ENCODE measurements around the gene FANK1. TPM values are rescaled to one million over a fixed set of nuclear protein-coding genes. Genes with fewer than 3 reads are reported as not detected.
"Not testable (repeated sequence)": the region's sequence is repeated elsewhere in the genome, so short reads cannot be mapped to it uniquely, and the experiment has no call there.

Gene FANK1
- total RNA-seq, 2 donors from 2014 or later, result 5.8 to 6.9 TPM

- Histone ChIP-seq H3K36me3 (no peaks in the 10 kb centered on the region), H3K4me1 (no peaks in the 10 kb centered on the region), H3K9ac (ENCODE audit: low read depth in 2 of 2, low read length in 2 of 2) (no peak overlapping the region), H3K27me3 (no peaks in the 10 kb centered on the region), H3K4me3 (no peak overlapping the region), H3K9me3 (no peaks in the 10 kb centered on the region), H3K27ac (no peak overlapping the region)
- TF ChIP-seq CTCF (IDR thresholded peaks at IDR 0.05), result no peak
- intact Hi-C loops (cut with DNase I), result no loop called here
- DNase-seq, result no peak
Measured at GRCh38 chr10:126042906-126043305, 146.5 kb downstream of the FANK1 start.

- intact Hi-C loops (cut with DNase I), result no loop called here
- Histone ChIP-seq H3K27ac (no peak overlapping the region), H3K4me1 (no peaks in the 10 kb centered on the region), H3K36me3 (no peaks in the 10 kb centered on the region), H3K27me3 (no peaks in the 10 kb centered on the region), H3K9ac (ENCODE audit: low read depth in 2 of 2, low read length in 2 of 2) (no peak overlapping the region), H3K4me3 (no peak overlapping the region), H3K9me3 (no peaks in the 10 kb centered on the region)
- no peak for TF ChIP-seq CTCF (IDR thresholded peaks at IDR 0.05)
- DNase-seq, result no peak
Measured at GRCh38 chr10:126043389-126043788, 147.0 kb downstream of the FANK1 start.

- Histone ChIP-seq H3K4me3 (no peak overlapping the region), H3K9ac (ENCODE audit: low read depth in 2 of 2, low read length in 2 of 2) (no peak overlapping the region), H3K4me1 (no peaks in the 10 kb centered on the region), H3K9me3 (no peaks in the 10 kb centered on the region), H3K27me3 (no peaks in the 10 kb centered on the region), H3K36me3 (no peaks in the 10 kb centered on the region), H3K27ac (no peak overlapping the region)
- intact Hi-C loops (cut with DNase I), result no loop called here
- no peak for DNase-seq
- no peak for TF ChIP-seq CTCF (IDR thresholded peaks at IDR 0.05)
Measured at GRCh38 chr10:126045861-126046260, 149.5 kb downstream of the FANK1 start.

GRCh38 chr10:126046831-126047230 lies 150.5 kb downstream of the FANK1 start:
- TF ChIP-seq CTCF (IDR thresholded peaks at IDR 0.05), result no peak
- Histone ChIP-seq H3K27ac (no peak overlapping the region), H3K36me3 (no peaks in the 10 kb centered on the region), H3K4me1 (no peaks in the 10 kb centered on the region), H3K4me3 (no peak overlapping the region), H3K9ac (ENCODE audit: low read depth in 2 of 2, low read length in 2 of 2) (no peak overlapping the region), H3K9me3 (no peaks in the 10 kb centered on the region), H3K27me3 (no peaks in the 10 kb centered on the region)
- intact Hi-C loops (cut with DNase I), result no loop called here
- no peak for DNase-seq

- intact Hi-C loops (cut with DNase I); DNase-seq; H3K4me1 ChIP-seq; H3K9ac ChIP-seq (ENCODE audit: low read depth in 2 of 2, low read length in 2 of 2); H3K9me3 ChIP-seq; H3K27ac ChIP-seq; H3K27me3 ChIP-seq; H3K36me3 ChIP-seq; H3K4me3 ChIP-seq: not testable (repeated sequence)
Measured at GRCh38 chr10:126047749-126048148, 151.4 kb downstream of the FANK1 start.

- no peaks in the 10 kb centered on the region for H3K27me3 ChIP-seq
- H3K9me3 ChIP-seq, result no peaks in the 10 kb centered on the region
- no peaks in the 10 kb centered on the region for H3K4me1 ChIP-seq
- no peak for DNase-seq
- intact Hi-C loops (cut with DNase I), result no loop called here
- H3K36me3 ChIP-seq, result no peaks in the 10 kb centered on the region
- no peak for TF ChIP-seq CTCF (IDR thresholded peaks at IDR 0.05)
- H3K4me3 ChIP-seq, result no peak overlapping the region
- no peak overlapping the region for H3K27ac ChIP-seq
- no peak overlapping the region for H3K9ac ChIP-seq (ENCODE audit: low read depth in 2 of 2, low read length in 2 of 2)
Measured at GRCh38 chr10:126049759-126050700, 153.7 kb downstream of the FANK1 start.
